UCSD-AML1 (cell line): ENCODE measurements around the gene CHST3.
"Not testable (repeated sequence)": the region's sequence is repeated elsewhere in the genome, so short reads cannot be mapped to it uniquely, and the experiment has no call there.

ENCODE experiments used
- DNase-seq: peaks from one replicate; lab custom pipeline; 2025; ENCODE audit not compliant: unreplicated experiment; lab: John Stamatoyannopoulos, UW

Gene CHST3

DNA sequence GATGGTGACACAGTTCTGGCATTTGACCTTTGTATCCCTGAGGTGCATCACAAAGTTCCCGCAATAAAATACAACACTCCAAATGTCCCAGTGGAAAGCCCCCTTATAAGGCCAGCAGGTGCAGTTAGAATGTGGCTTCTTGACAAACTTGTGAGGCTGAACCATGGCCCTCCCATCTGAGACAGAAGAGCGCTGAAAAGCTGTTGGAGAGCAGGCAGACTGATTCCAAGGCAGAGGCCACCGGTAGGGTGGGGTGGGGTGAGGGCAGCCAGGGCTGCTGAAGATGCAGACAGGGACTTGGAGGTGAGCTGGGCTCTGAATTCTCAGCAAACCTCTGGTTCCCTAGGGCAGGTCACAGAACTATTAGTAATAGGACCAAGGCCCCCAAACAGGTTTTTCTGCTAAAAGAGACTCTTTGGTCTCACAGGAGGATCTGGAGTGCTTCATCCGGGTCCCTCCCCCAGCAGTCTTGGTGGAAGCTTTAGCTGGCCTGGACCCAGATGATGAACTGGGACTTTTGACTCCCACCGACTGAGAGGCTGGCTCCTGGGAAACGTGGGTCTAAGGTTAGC, 15.6 kb upstream of the CHST3 start:
- no peak for DNase-seq

GRCh38 chr10:71950683-71951082, 13.5 kb upstream of the CHST3 start:
- DNase-seq: no peak

DNA sequence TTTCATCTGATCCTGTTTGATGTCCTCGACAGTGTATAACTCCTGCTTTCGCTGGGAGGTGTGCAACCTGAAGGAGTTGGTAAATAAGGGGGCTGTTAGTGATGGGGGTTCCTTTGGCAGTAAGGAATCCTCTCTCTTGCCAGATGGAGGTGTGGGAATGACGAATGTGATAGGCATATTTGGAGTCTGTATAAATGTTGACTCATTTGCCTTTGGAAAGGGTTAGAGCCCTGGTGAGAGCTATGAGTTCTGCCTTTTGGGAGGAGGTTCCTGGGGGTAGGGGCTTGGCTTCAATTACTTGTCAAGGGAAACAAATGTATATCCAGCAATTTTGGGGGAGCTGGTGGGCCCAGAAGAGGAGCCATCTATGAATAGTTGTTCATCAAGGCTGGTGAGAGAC, 11.4 kb upstream of the CHST3 start:
- no peak for DNase-seq

- DNase-seq: no peak
Measured at GRCh38 chr10:71957546-71958275, 6.5 kb upstream of the CHST3 start.

GRCh38 chr10:71959526-71959925, 4.7 kb upstream of the CHST3 start:
- DNase-seq: no peak

- DNase-seq: no peak
Measured at GRCh38 chr10:71961831-71962230, 2.4 kb upstream of the CHST3 start.

DNA sequence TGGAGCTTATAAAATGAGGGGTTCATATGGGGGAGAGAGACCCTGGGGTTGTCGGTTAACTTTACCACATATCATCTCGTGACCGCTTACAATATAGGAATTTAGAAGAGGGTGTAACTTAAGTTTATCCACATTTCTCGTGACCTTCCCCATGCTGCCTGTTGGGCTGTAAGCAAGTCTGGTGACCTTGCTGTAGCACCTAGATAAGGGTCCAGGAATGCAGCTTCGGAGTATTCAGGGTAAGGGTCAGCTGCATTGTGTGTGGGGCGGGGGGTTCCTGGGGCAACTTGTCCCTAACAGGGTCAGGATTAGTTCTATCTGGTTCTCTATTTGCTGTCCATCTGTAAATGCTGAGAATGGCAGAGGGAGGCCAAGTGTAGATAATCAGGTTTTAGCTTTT, 1.3 kb upstream of the CHST3 start:
- no peak for DNase-seq

GRCh38 chr10:71963351-71964097, 671 bp upstream of the CHST3 start:
- DNase-seq: no peak

GRCh38 chr10:71964743-71965515, 734 bp downstream of the CHST3 start:
- DNase-seq: no peak

DNA sequence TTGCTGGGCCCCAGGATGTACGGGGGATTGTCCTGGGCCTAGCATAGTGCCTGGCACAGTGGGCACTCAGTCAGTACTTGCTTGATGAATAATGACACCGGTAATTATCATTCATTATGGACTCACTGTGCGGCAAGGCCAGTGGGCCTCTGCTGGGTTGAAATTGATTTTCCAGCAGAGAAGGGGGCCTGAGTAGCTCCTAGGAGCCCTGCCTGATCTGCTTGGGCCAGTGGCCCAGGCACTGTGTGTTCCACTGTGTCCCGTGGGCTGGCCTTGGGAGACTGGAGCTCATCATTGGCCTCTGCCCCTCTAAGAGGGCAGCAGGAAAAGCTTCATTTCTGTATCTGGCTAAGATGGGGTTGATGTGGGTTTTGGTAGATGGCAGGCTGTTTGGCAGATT, 1.4 kb downstream of the CHST3 start:
- no peak for DNase-seq

GRCh38 chr10:71966046-71967004, 2.1 kb downstream of the CHST3 start:
- no peak for DNase-seq

- DNase-seq: not testable (repeated sequence)
Measured at GRCh38 chr10:71967958-71968357, 3.8 kb downstream of the CHST3 start.

- DNase-seq: no peak
Measured at GRCh38 chr10:71968553-71969474, 4.6 kb downstream of the CHST3 start.

DNA sequence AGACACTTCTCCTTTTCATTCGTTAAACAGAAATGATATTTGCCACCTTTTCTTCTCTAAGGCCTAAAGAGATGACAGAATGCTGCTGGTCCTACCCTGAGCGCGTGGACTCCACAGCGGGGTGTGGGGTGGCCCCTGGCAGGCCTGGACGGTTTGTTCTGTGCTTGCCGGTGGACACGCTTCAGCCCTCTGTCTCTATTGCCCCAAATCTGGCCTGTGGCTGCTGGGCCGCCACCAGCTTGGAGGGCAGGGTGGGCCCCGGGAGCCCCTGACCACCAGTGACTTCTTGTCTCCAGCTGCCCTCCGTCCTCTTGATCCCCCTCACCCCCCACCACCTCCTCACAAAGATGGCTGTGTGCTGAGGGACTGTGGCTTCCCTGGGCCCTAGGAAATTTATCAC, 5.7 kb downstream of the CHST3 start:
- DNase-seq: no peak

DNA sequence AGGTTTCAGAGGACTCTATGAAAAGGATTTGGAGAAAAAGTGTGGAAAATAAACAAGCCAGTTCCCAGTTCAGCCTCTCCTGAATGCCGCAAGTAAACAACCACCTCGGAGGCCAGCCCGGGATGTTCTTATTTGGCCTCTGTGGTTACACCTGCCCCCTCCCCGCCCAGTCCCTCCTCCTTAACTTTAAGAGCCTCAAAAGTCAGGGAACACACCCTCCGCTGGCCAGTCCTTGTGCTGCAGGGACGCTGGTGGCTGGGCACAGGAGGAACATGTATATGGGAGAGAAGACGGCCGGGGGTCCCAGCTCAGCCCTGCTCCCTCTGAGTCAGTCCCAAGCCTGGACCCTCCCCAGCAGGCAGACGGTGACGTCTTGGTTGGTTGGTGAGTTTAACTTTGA, 6.1 kb downstream of the CHST3 start:
- no peak for DNase-seq

DNA sequence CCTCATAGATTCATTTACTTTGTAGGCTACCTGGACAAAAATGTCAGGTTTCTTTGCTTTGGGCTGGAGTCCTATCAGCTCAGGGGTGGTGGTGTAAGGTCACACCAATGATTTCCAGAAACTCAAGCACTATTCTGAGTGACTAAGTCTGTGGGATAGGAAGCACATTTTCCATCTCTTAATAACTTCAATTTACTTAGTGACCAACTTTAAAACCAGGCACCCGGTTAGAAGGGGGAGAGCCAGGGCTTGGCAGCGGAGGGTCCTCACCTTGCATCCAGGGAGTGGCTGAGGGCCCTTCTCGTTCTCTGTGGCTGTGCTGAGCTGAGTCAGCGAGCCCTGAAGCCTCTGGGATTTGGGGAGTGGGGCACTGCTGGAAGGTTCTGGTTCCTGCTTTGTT, 6.7 kb downstream of the CHST3 start:
- DNase-seq: no peak

DNA sequence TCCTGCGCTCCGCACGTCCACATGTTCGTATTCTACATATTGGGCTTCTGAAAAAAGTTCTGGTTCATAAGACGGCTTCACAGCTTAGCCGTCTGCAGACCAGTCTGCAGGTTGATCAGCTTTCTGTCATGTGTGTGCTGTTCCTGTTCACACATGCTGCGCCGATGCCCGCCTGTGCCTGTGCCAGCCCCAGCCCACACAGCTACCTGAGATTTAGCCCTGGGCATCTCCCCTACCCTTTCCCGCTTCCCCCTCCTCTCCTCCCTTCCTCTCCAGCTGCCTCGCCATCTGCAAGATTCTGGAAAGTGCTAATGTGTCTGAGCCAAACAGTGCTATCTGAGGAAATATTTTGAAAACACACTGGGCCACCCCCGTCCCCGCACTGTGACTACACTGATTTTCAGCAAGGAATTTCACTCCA, 7.1 kb downstream of the CHST3 start:
- no peak for DNase-seq

- no peak for DNase-seq
Measured at GRCh38 chr10:71971769-71972555, 7.8 kb downstream of the CHST3 start.
